GM12892 (cell line): Measurements from ENCODE around the gene SLC37A1.

ENCODE experiments used
- POLR2A ChIP-seq: IDR thresholded peaks from 2 replicates; pipeline ENCODE4 v1.6.1; 2011; ENCODE audit warnings: low read depth, low read length, control low read depth
- POLR2AphosphoS5 ChIP-seq: IDR thresholded peaks from 2 replicates; pipeline ENCODE4 v1.6.1; 2011; ENCODE audit warnings: low read depth, low read length, control low read depth

- no peak for TF ChIP-seq POLR2A
- TF ChIP-seq POLR2AphosphoS5 = no peak
These were observed 83.0 kb downstream of the SLC37A1 start for GRCh38 chr21:42596657-42597056.
